ENCODE results near the gene CASZ1. TPM values are rescaled to one million over a fixed set of nuclear protein-coding genes. Genes with fewer than 3 reads are reported as not detected.

The CASZ1 gene
- total and polyA plus RNA-seq, 10 of the 15 experiments (the other 5 are each of a cell fraction or from before 2014, with no cell fraction given), result 0.52 to 9.8 (median 3.7) TPM

DNA sequence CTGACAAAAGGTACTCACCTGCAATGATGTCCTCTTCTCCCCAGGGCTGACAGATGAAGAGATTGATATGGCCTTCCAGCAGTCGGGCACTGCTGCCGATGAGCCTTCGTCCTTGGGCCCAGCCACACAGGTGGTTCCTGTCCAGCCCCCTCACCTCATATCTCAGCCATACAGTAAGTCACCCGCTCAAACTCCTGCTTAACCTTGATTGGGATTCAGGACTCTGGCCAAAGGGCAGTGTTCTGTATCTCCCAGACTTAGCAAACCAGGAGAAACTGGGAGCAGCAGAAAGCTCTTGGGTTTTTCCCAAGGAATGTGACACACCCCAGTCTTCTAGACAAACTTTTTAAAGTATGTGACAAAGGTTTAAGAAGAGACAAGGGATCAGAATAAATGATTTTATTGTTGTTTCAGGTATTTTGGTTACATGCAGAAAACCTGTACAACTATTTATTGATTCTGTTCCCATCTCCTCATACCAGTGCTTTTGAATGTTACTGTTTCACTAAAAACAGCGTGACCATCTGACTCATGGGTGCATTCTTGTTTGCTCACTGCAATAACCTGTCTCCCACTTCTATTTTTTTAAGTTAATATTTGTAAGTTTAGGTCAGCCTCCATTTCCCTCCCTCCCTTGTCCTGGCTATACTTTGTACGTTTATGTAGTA lies 197.1 kb downstream of the CASZ1 start:
- Histone ChIP-seq H3K4me1 (ENCODE audit: control insufficient read depth, insufficient read depth, low read length) (peaks cover 11% of the 10 kb centered on the region), H3K4me3 (no peak overlapping the region), H3K4me2 (ENCODE audit: control insufficient read depth, insufficient read depth) (no peak overlapping the region), H3K27me3 (replicated peaks in 1 of 2; ENCODE audit: control insufficient read depth in 2 of 2, insufficient read depth in 2 of 2, low read length in 1 of 2) (no peaks in the 10 kb centered on the region), H3K9me3 (replicated peaks; ENCODE audit: control insufficient read depth, insufficient read depth, low read length) (no peaks in the 10 kb centered on the region), H3K9ac (ENCODE audit: control insufficient read depth, insufficient read depth, low read length) (no peak overlapping the region), H3K79me2 (ENCODE audit: control insufficient read depth, insufficient read depth, low read length) (no peaks in the 10 kb centered on the region), H3K36me3 (ENCODE audit: control insufficient read depth in 2 of 2, insufficient read depth in 2 of 2, low read length in 1 of 2) (no peaks in the 10 kb centered on the region; a peak in 1 of 4 replicates), H2AFZ (ENCODE audit: control insufficient read depth, low read depth, low read length) (no peak overlapping the region), H3K27ac (ENCODE audit: control insufficient read depth, insufficient read depth) (no peak overlapping the region), H4K20me1 (ENCODE audit: control insufficient read depth, insufficient read depth) (no peaks in the 10 kb centered on the region)
- BruUV-seq (replicated peaks), result no TSS peak
- FAIRE-seq (no peak), DNase-seq (ENCODE audit: low read depth, low spot score) (no peak), ATAC-seq (no peak)
- WGBS (ENCODE audit: insufficient coverage, insufficient replicate concordance, low lambda C conversion rate, missing lambda C conversion rate), result 96% methylated on average over 6 of the region's 6 CpGs
- TF ChIP-seq MYB (IDR thresholded peaks at IDR 0.05; ENCODE audit: borderline replicate concordance, low read depth, low read length), result no peak
- TF ChIP-seq HDAC2 (IDR thresholded peaks at IDR 0.05), result no peak
- TF ChIP-seq NFIC (IDR thresholded peaks at IDR 0.05; ENCODE audit: low read depth, low read length), result no peak
- no peak for TF ChIP-seq HDGF (IDR thresholded peaks at IDR 0.05)
- TF ChIP-seq TCF12 (IDR thresholded peaks at IDR 0.05; ENCODE audit: low read depth, low read length), result no peak
- TF ChIP-seq PAX8 (IDR thresholded peaks at IDR 0.05), result no peak
- TF ChIP-seq SRF (IDR thresholded peaks at IDR 0.05; ENCODE audit: low read depth in 2 of 2, low read length in 2 of 2), result no peak
- TF ChIP-seq RCOR1 (conservative IDR thresholded peaks at IDR 0.05; ENCODE audit: low read depth, low read length), result no peak
- TF ChIP-seq MEF2B (IDR thresholded peaks at IDR 0.05; ENCODE audit: partially characterized antibody, poor library complexity, severe bottlenecking), result no peak
- TF ChIP-seq, protein P1, sequence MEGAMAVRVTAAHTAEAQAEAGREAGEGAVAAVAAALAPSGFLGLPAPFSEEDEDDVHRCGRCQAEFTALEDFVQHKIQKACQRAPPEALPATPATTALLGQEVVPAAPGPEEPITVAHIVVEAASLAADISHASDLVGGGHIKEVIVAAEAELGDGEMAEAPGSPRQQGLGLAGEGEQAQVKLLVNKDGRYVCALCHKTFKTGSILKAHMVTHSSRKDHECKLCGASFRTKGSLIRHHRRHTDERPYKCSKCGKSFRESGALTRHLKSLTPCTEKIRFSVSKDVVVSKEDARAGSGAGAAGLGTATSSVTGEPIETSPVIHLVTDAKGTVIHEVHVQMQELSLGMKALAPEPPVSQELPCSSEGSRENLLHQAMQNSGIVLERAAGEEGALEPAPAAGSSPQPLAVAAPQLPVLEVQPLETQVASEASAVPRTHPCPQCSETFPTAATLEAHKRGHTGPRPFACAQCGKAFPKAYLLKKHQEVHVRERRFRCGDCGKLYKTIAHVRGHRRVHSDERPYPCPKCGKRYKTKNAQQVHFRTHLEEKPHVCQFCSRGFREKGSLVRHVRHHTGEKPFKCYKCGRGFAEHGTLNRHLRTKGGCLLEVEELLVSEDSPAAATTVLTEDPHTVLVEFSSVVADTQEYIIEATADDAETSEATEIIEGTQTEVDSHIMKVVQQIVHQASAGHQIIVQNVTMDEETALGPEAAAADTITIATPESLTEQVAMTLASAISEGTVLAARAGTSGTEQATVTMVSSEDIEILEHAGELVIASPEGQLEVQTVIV (IDR thresholded peaks at IDR 0.05; ENCODE audit: borderline replicate concordance, partially characterized antibody), result no peak
- no peak for TF ChIP-seq NFXL1 (IDR thresholded peaks at IDR 0.05; ENCODE audit: borderline replicate concordance)
- TF ChIP-seq CHD2 (IDR thresholded peaks at IDR 0.05; ENCODE audit: borderline replicate concordance, low read depth, low read length), result no peak
- TF ChIP-seq EZH2 (IDR thresholded peaks at IDR 0.05; ENCODE audit: borderline replicate concordance, control insufficient read depth, low read depth, low read length), result no peak
- no peak for TF ChIP-seq JUNB (IDR thresholded peaks at IDR 0.05)
- TF ChIP-seq WRNIP1 (IDR thresholded peaks at IDR 0.05; ENCODE audit: borderline replicate concordance, low read depth, low read length), result no peak
- no peak for TF ChIP-seq IKZF1 (conservative IDR thresholded peaks at IDR 0.05)
- no peak for TF ChIP-seq SIN3A (IDR thresholded peaks at IDR 0.05; ENCODE audit: low read depth, low read length)
- ChIA-PET SMC1A (ENCODE audit: uncharacterized antibody, unreplicated experiment) (no interaction called here), CTCF (no interaction called here), POLR2A (no interaction called here), RAD21 (ENCODE audit: unreplicated experiment) (no interaction called here)
- intact Hi-C loops (cut with micrococcal nuclease; ENCODE audit: unreplicated experiment) (no loop called here), in situ Hi-C loops (cut with MboI) (no loop called here)
